Astrocyte (in vitro differentiated cells and primary cell): ENCODE results near the gene GMNN. TPM values are rescaled to one million over a fixed set of nuclear protein-coding genes. Genes with fewer than 3 reads are reported as not detected.

Experiments used
- DNase-seq: peaks from one replicate; pipeline ENCODE4 v3.0.0-alpha.2; 2010; ENCODE audit warnings: low read depth
- FAIRE-seq: peaks from 2 replicates; lab custom pipeline; 2011; peaks lifted over from hg19 to GRCh38; lab: Jason Lieb, UNC
- H2AFZ ChIP-seq: 2 replicates; pipeline ENCODE4 v1.6.0; 2012; ENCODE audit warnings: low read depth, low read length, inconsistent platforms
- H3K27ac ChIP-seq: 2 replicates; pipeline ENCODE4 v1.5.1; 2011; ENCODE audit warnings: low read depth, low read length, inconsistent platforms
- H3K27me3 ChIP-seq: 2 replicates; pipeline ENCODE4 v1.6.0; 2011; ENCODE audit warnings: low read length, inconsistent platforms; ENCODE audit not compliant: insufficient read depth
- H3K36me3 ChIP-seq: 2 replicates; pipeline ENCODE4 v1.5.1; 2011; ENCODE audit warnings: low read length, inconsistent platforms; ENCODE audit not compliant: insufficient read depth
- H3K4me1 ChIP-seq: 2 replicates; pipeline ENCODE4 v1.5.1; 2011; ENCODE audit warnings: low read length, inconsistent platforms; ENCODE audit not compliant: insufficient read depth
- H3K4me2 ChIP-seq: 2 replicates; pipeline ENCODE4 v1.6.0; 2012; ENCODE audit warnings: low read length, inconsistent platforms
- H3K4me3 ChIP-seq: 2 replicates; pipeline ENCODE4 v1.5.1; 2011; ENCODE audit warnings: low read depth, mild to moderate bottlenecking, low read length, inconsistent platforms; ENCODE audit not compliant: insufficient read depth
- H3K79me2 ChIP-seq: 2 replicates; pipeline ENCODE4 v1.6.0; 2012; ENCODE audit warnings: mild to moderate bottlenecking, low read length, inconsistent platforms; ENCODE audit not compliant: insufficient read depth
- H3K9ac ChIP-seq: 2 replicates; pipeline ENCODE4 v1.6.0; 2012; ENCODE audit warnings: mild to moderate bottlenecking, low read length, inconsistent platforms
- H3K9me3 ChIP-seq: 2 replicates; pipeline ENCODE4 v1.5.1; 2012; ENCODE audit warnings: low read depth, mild to moderate bottlenecking, low read length, inconsistent platforms; ENCODE audit not compliant: insufficient read depth
- H4K20me1 ChIP-seq: 2 replicates; pipeline ENCODE4 v1.6.0; 2012; ENCODE audit warnings: low read length, inconsistent platforms; ENCODE audit not compliant: insufficient read depth
- H3K27ac Mint-ChIP-seq: one replicate; pipeline ENCODE4 v1.8.0; 2021; ENCODE audit warnings: mild to moderate bottlenecking, mixed read lengths; ENCODE audit not compliant: unreplicated experiment
- H3K27me3 Mint-ChIP-seq: one replicate; pipeline ENCODE4 v1.8.0; 2021; ENCODE audit warnings: low read depth, mixed read lengths; ENCODE audit not compliant: unreplicated experiment
- H3K36me3 Mint-ChIP-seq: one replicate; pipeline ENCODE4 v1.8.0; 2021; ENCODE audit warnings: low read depth, mixed read lengths; ENCODE audit not compliant: unreplicated experiment
- H3K4me1 Mint-ChIP-seq: one replicate; pipeline ENCODE4 v1.8.0; 2021; ENCODE audit warnings: low read depth, mixed read lengths; ENCODE audit not compliant: unreplicated experiment
- H3K4me3 Mint-ChIP-seq: one replicate; pipeline ENCODE4 v1.8.0; 2021; ENCODE audit warnings: mild to moderate bottlenecking, moderate library complexity, mixed read lengths; ENCODE audit not compliant: unreplicated experiment
- H3K9me3 Mint-ChIP-seq: one replicate; pipeline ENCODE4 v1.8.0; 2021; ENCODE audit warnings: mild to moderate bottlenecking, mixed read lengths; ENCODE audit not compliant: unreplicated experiment
- EZH2 ChIP-seq: IDR thresholded peaks from 2 replicates; pipeline ENCODE4 v1.6.1; 2012; ENCODE audit warnings: mild to moderate bottlenecking, low read length, inconsistent platforms; ENCODE audit not compliant: insufficient read depth
- total RNA-seq: library from RNA; stranded (reverse); gene quantifications from 2 replicates; pipeline ENCODE4 v1.2.1, GENCODE V29; 2021
- TF ChIP-seq, protein P1 (sequence below): IDR thresholded peaks from 2 replicates; pipeline ENCODE4 v1.5.1; 2011; ENCODE audit warnings: low read depth, mild to moderate bottlenecking, inconsistent platforms, low read length, moderate library complexity; ENCODE audit not compliant: insufficient read depth

Gene GMNN
- total RNA-seq, 1 donor from 2014 or later: 16.4 TPM

DNA sequence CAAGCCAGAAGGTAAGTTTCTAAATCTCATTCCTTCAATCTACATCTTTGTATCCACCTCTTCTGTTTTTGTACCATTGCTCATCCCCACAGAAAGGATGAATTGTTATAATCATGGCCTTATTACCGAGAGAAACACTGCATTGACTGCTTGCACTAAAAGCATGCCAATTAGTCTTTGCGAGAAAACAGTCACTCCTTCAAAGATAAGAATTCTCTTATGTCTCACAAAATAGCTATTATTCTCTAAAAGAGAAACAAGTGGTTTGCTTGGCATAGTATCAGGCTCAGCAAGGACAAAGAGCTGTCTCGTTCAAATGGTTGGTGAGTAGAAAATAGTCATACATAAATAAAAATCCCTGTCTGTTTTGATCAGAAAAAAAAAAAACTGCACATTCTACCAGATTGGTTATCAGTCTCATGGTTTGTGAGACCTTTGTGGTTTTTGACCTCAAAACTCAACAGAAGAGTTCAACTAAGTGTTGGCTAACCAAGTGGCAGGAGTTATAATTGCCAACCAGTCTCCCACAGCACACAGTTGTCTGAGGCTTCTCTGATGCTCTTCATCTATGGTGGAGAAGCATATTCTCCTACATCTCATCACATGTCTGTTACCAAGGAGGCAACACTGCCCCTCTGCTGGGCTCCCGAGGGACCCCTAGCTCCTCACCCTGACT lies 59.1 kb downstream of the GMNN start:
- no peaks in the 10 kb centered on the region for H3K36me3 Mint-ChIP-seq
- no peak overlapping the region for H3K9ac ChIP-seq
- DNase-seq (no peak), FAIRE-seq (no peak)
- no peak overlapping the region for H3K4me3 Mint-ChIP-seq
- H3K27me3 ChIP-seq: no peaks in the 10 kb centered on the region
- H3K4me1 Mint-ChIP-seq: no peaks in the 10 kb centered on the region
- peaks cover 7% of the 10 kb centered on the region for H3K9me3 Mint-ChIP-seq
- H3K4me3 ChIP-seq: no peak overlapping the region
- no peak overlapping the region for H3K27ac Mint-ChIP-seq
- no peak overlapping the region for H3K27ac ChIP-seq
- H3K9me3 ChIP-seq: peaks cover 3% of the 10 kb centered on the region
- TF ChIP-seq, protein P1, sequence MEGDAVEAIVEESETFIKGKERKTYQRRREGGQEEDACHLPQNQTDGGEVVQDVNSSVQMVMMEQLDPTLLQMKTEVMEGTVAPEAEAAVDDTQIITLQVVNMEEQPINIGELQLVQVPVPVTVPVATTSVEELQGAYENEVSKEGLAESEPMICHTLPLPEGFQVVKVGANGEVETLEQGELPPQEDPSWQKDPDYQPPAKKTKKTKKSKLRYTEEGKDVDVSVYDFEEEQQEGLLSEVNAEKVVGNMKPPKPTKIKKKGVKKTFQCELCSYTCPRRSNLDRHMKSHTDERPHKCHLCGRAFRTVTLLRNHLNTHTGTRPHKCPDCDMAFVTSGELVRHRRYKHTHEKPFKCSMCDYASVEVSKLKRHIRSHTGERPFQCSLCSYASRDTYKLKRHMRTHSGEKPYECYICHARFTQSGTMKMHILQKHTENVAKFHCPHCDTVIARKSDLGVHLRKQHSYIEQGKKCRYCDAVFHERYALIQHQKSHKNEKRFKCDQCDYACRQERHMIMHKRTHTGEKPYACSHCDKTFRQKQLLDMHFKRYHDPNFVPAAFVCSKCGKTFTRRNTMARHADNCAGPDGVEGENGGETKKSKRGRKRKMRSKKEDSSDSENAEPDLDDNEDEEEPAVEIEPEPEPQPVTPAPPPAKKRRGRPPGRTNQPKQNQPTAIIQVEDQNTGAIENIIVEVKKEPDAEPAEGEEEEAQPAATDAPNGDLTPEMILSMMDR: no peak
- no peak for TF ChIP-seq EZH2
- no peaks in the 10 kb centered on the region for H3K4me1 ChIP-seq
- no peaks in the 10 kb centered on the region for H4K20me1 ChIP-seq
- H3K79me2 ChIP-seq: no peaks in the 10 kb centered on the region
- no peaks in the 10 kb centered on the region for H3K36me3 ChIP-seq
- no peak overlapping the region for H2AFZ ChIP-seq
- no peak overlapping the region for H3K4me2 ChIP-seq
- H3K27me3 Mint-ChIP-seq: peaks cover 5% of the 10 kb centered on the region

Other genes starting within 250 kb of the GMNN start
- 0.05 and 0.10 TPM in 2 replicates for gene KIAA0319, start 128.7 kb upstream of the GMNN start, total RNA-seq
- gene TDP2, start 108.0 kb upstream of the GMNN start, total RNA-seq: 27.2 and 27.3 TPM in 2 replicates
- 33.3 and 35.9 TPM in 2 replicates for gene ACOT13, start 107.9 kb upstream of the GMNN start, total RNA-seq
- 162 and 178 TPM in 2 replicates for gene C6orf62, start 55.8 kb upstream of the GMNN start, total RNA-seq
- gene ARMH2, start 24.0 kb downstream of the GMNN start, total RNA-seq: not detected in 2 replicates
- gene RIPOR2, start 161.0 kb downstream of the GMNN start, total RNA-seq: 0.29 and 0.95 TPM in 2 replicates